GM18508 (cell line): Measurements from ENCODE around the gene MYOF.

Experiments
- ATAC-seq: cut with Tn5 transposase; IDR thresholded peaks from one replicate; pipeline ENCODE4 v1.9.1; 2021; ENCODE audit warnings: moderate number of reproducible peaks; ENCODE audit not compliant: insufficient read depth, unreplicated experiment

MYOF gene

DNA sequence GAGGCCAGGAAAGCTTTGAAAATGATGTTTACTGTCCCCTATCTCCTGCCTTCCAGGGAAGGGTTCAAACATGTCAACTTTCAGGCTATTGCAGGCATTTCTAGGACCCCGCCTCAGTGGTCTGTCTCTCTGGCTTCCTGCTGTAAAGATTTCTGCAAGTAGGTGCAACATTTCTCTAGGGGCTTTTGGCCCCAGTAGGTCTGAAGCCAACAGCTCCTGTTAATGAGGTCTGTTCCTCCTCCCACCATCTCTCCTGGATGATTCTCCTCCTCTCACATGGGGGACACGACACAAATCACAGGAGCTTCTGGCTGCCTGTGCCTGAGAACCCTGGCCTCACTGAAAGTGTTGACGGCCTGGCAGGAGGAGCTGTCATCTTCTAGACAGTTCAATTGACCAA is 214.1 kb downstream of the MYOF start:
- ATAC-seq: no peak

DNA sequence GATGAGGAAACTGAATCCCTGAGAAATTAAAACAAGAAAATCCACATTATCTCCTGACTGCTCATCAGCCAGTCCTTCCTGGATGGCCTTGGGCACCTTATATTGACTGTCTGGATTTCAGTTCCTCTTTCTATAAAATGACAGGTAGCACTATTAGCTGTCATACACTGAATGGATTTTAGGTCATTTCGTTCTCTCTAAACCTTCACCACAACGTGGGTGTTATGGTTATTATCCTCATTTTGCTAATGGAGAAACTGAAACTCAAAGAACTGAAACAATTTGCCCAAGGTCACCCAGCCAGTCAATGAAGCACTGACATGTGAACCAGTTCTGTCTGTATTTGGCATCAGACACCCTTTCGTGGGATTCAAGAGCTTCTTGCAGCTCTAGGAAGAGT is 214.6 kb downstream of the MYOF start:
- peak; percentile 97 for ATAC-seq

DNA sequence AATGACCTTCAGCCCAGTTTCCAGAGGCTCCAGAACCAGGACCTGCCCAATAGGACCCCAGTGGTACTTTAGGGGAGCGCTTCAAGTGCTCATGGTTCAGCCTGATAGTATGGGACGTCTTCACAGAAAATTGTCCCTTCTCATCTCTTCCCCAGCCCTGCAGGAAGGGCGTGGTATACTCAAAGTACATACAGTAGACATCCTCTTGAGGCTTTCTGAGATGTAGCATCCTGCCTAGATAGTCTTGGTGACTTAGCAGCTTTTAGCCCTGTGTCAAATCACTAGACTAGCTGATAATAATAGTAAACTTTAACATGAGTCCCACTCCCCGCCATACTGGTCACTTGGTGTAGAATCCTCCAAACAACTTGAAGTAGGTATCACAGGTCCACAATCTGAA is 215.3 kb downstream of the MYOF start:
- ATAC-seq: no peak

DNA sequence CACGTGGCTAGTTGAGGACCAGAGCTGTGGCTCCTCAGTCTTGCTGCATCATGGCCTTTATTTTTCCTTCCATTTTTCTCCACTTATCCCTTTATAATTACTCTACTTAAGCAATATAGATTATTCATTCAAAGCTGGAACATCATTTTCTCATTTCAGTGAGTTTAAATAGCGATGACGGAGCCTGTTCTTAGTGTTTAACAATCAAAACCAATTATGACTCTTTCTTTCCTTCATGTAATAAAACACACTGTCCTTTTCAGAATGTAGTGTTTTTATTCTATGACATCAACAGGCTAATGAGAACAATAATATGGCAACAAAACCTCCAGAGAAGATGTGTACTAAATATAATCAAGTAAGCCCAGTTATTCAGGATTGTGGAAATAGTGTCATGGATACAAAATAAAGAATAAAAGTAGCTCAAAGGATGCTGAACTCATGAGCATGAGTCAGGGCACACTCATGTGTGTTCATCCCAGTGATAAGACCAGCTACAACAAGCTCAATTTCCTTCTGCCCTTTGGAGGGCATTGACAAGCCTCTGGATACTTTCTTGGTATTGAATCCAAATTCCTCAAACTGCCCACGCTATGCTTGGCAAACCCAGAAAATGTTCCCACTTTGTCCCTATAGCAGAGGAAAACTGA is 220.0 kb downstream of the MYOF start:
- no peak for ATAC-seq

DNA sequence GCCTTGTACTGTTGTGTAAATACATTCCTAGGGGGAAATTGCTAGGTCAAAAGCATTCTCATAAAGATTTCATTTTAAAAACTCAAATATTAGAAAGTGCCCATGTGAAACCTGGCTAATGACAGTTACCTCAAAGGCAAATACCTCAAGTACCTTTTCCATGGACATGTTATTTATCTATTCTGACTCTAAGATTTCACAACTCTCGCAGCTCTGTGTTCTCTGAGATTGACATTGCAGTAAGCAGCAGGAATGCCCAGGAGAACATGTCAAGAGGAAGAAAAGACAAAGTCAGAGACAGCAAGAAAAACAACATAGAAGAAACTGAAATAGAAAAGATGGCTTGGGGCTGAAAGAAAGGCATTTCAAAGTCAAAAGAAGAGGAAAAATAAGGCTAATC is 221.0 kb downstream of the MYOF start:
- no peak for ATAC-seq

DNA sequence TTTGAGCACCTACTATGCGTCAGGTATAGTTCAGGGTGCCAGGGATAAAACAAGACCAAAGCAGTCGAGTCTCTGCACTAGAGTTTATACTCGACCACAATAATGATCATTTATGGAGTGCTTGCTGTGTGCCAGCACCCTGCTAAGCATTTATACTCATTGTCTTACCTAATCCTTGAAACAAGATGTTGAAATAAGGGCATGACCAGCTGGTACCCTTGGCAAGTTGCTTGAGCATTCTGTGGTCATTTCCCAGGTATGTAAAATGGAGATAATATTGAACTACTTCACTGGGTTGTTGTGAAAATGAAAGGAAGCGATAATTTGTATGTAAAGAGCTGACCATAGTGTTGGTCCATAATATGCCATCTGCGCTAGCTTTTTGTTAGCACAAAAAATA is 223.0 kb downstream of the MYOF start:
- no peak for ATAC-seq
